Large intestine (tissue), 3 donors: ENCODE data around the gene CSGALNACT2. TPM values are rescaled to one million over a fixed set of nuclear protein-coding genes. Genes with fewer than 3 reads are reported as not detected.

Experiments used
- DNase-seq, 2 donors: peaks; one replicate each; pipeline versions ENCODE4 v3.0.0 to v3.0.0-alpha.2; 2013
- H3K27ac ChIP-seq: one replicate; pipeline ENCODE4 v1.5.1; 2013; ENCODE audit warnings: low read length
- H3K27me3 ChIP-seq: 2 replicates; pipeline ENCODE4 v1.6.1; 2013; ENCODE audit warnings: low read length; ENCODE audit not compliant: control insufficient read depth, insufficient read depth
- H3K36me3 ChIP-seq: 2 replicates; pipeline ENCODE4 v1.6.1; 2013; ENCODE audit warnings: low read length; ENCODE audit not compliant: control insufficient read depth, insufficient read depth
- H3K4me1 ChIP-seq: one replicate; pipeline ENCODE4 v1.6.1; 2013; ENCODE audit warnings: low read length; ENCODE audit not compliant: control insufficient read depth, insufficient read depth
- H3K4me3 ChIP-seq: one replicate; pipeline ENCODE4 v1.5.1; 2013; ENCODE audit warnings: low read length
- H3K9me3 ChIP-seq: one replicate; pipeline ENCODE4 v1.6.1; 2013; ENCODE audit warnings: mild to moderate bottlenecking, low read depth, low read length, moderate library complexity; ENCODE audit not compliant: control insufficient read depth
- WGBS: methylation state at CpG from one replicate; pipeline ENCODE4 v1.1.5; 2013; ENCODE audit warnings: low lambda C conversion rate; ENCODE audit not compliant: insufficient coverage; 5-methylcytosine and 5-hydroxymethylcytosine counted together
- polyA plus RNA-seq: library from polyadenylated mRNA; unstranded; fragments of 120-200 nt; gene quantifications from one replicate; pipeline ENCODE4 v1.2.1, GENCODE V29; 2013

CSGALNACT2 gene
- polyA plus RNA-seq, 1 donor = 18.2 TPM

- Histone ChIP-seq H3K27ac (no peak overlapping the region), H3K27me3 (peaks cover 36% of the 10 kb centered on the region), H3K4me1 (peaks cover 5% of the 10 kb centered on the region), H3K9me3 (peaks cover 3% of the 10 kb centered on the region), H3K4me3 (no peak overlapping the region), H3K36me3 (no peaks in the 10 kb centered on the region)
- no peak for DNase-seq
- WGBS = no CpG with 5 or more reads among the region's 19 CpGs
Measured at GRCh38 chr10:43102063-43102828, 36.0 kb upstream of the CSGALNACT2 start.

- Histone ChIP-seq H3K4me1 (peaks cover 11% of the 10 kb centered on the region), H3K9me3 (peaks cover 3% of the 10 kb centered on the region), H3K27ac (no peak overlapping the region), H3K36me3 (no peaks in the 10 kb centered on the region), H3K27me3 (peaks cover 36% of the 10 kb centered on the region), H3K4me3 (peak overlapping the region; percentile 46)
- peak; percentile 64 to 85 for DNase-seq
- WGBS = no CpG with 5 or more reads among the region's 71 CpGs
Measured at GRCh38 chr10:43105102-43105955, 32.9 kb upstream of the CSGALNACT2 start.

- peaks cover 36% of the 10 kb centered on the region for H3K27me3 ChIP-seq
- WGBS = no CpG with 5 or more reads among the region's 7 CpGs
Measured at GRCh38 chr10:43105956-43106229, 32.4 kb upstream of the CSGALNACT2 start.

GRCh38 chr10:43106256-43107091 is 31.8 kb upstream of the CSGALNACT2 start:
- whole genome bisulfite sequencing = no CpG with 5 or more reads among the region's 28 CpGs
- Histone ChIP-seq H3K27ac (no peak overlapping the region), H3K4me1 (peaks cover 23% of the 10 kb centered on the region), H3K36me3 (no peaks in the 10 kb centered on the region), H3K9me3 (peaks cover 3% of the 10 kb centered on the region), H3K4me3 (no peak overlapping the region), H3K27me3 (peaks cover 34% of the 10 kb centered on the region)
- no peak for DNase-seq

More at GRCh38 chr10:43105956-43106229, 32.4 kb upstream of the CSGALNACT2 start:
- Histone ChIP-seq H3K36me3 (no peaks in the 10 kb centered on the region), H3K27ac (no peak overlapping the region), H3K4me1 (peaks cover 17% of the 10 kb centered on the region), H3K4me3 (no peak overlapping the region), H3K9me3 (peaks cover 3% of the 10 kb centered on the region)
- no peak for DNase-seq

- DNase-seq = no peak
- peaks cover 7% of the 10 kb centered on the region for H3K9me3 ChIP-seq
- peaks cover 41% of the 10 kb centered on the region for H3K4me1 ChIP-seq
- peaks cover 14% of the 10 kb centered on the region for H3K27me3 ChIP-seq
- no peak overlapping the region for H3K4me3 ChIP-seq
- WGBS = no CpG with 5 or more reads among the region's 12 CpGs
- H3K27ac ChIP-seq = no peak overlapping the region
- H3K36me3 ChIP-seq = no peaks in the 10 kb centered on the region
Measured at GRCh38 chr10:43108951-43109350, 29.3 kb upstream of the CSGALNACT2 start.

- no peak for DNase-seq
- no peaks in the 10 kb centered on the region for H3K36me3 ChIP-seq
- WGBS = 100% methylated on average over 4 of the region's 20 CpGs
Measured at GRCh38 chr10:43109671-43110249, 28.5 kb upstream of the CSGALNACT2 start.

GRCh38 chr10:43110338-43111071 is 27.7 kb upstream of the CSGALNACT2 start:
- peak overlapping the region; percentile 65 for H3K27ac ChIP-seq
- no peaks in the 10 kb centered on the region for H3K36me3 ChIP-seq
- DNase-seq = peak; percentile 85 to 93
- WGBS = no CpG with 5 or more reads among the region's 7 CpGs
- no peak overlapping the region for H3K4me3 ChIP-seq
- peaks cover 7% of the 10 kb centered on the region for H3K9me3 ChIP-seq
- no peaks in the 10 kb centered on the region for H3K27me3 ChIP-seq
- H3K4me1 ChIP-seq = peaks cover 50% of the 10 kb centered on the region

More at GRCh38 chr10:43109671-43110249, 28.5 kb upstream of the CSGALNACT2 start:
- Histone ChIP-seq H3K4me1 (peaks cover 49% of the 10 kb centered on the region), H3K9me3 (peaks cover 10% of the 10 kb centered on the region), H3K4me3 (no peak overlapping the region), H3K27me3 (peaks cover 6% of the 10 kb centered on the region), H3K27ac (peak overlapping the region; percentile 48)

- peaks cover 45% of the 10 kb centered on the region for H3K4me1 ChIP-seq
- H3K9me3 ChIP-seq = peaks cover 7% of the 10 kb centered on the region
- no peak for DNase-seq
- WGBS = no CpG with 5 or more reads among the region's 11 CpGs
- peak overlapping the region; percentile 65 for H3K27ac ChIP-seq
- no peaks in the 10 kb centered on the region for H3K36me3 ChIP-seq
- H3K4me3 ChIP-seq = no peak overlapping the region
- no peaks in the 10 kb centered on the region for H3K27me3 ChIP-seq
Measured at GRCh38 chr10:43111101-43111500, 27.1 kb upstream of the CSGALNACT2 start.

GRCh38 chr10:43111921-43112607 is 26.2 kb upstream of the CSGALNACT2 start:
- WGBS = no CpG with 5 or more reads among the region's 17 CpGs
- no peak overlapping the region for H3K27ac ChIP-seq
- DNase-seq = no peak
- H3K36me3 ChIP-seq = no peaks in the 10 kb centered on the region
- H3K9me3 ChIP-seq = peaks cover 7% of the 10 kb centered on the region
- no peak overlapping the region for H3K4me3 ChIP-seq
- H3K4me1 ChIP-seq = peaks cover 45% of the 10 kb centered on the region
- no peaks in the 10 kb centered on the region for H3K27me3 ChIP-seq
